Right ventricle myocardium superior (tissue), 1 donor: Measurements from ENCODE around the gene KCNK3. TPM values are rescaled to one million over a fixed set of nuclear protein-coding genes. Genes with fewer than 3 reads are reported as not detected.
A peak's percentile ranks its signal among the peaks of the same experiment; 100 is the strongest.

Experiments
- ATAC-seq: fragments of 200-7000 bp; cut with Tn5 transposase; one replicate; pipeline ENCODE4 v1.9.1; 2020; ENCODE audit warnings: mild to moderate bottlenecking; ENCODE audit not compliant: poor library complexity
- DNase-seq: peaks from one replicate; pipeline ENCODE4 v3.0.0-alpha.2; 2020
- intact Hi-C: fragments of 100-400 bp; cut with DNase I; formaldehyde crosslinking; loops from one replicate; pipeline ENCODE4 v1.11.2; 2022
- total RNA-seq: library from RNA; stranded (reverse); fragmentation: NEBNext Ultra II Directional; extraction: Animal tissue kit (Norgen Biotek cat#: 25700); gene quantifications from one replicate; pipeline ENCODE4 v1.2.1, GENCODE V29; 2021
- donor health status: DM: no; HTN: yes; CAD: no; lungs with severe emphysema.

The KCNK3 gene
- total RNA-seq, 1 donor from 2014 or later, result 2.7 TPM

- DNase-seq (no peak), ATAC-seq (peak; percentile 61)
- intact Hi-C loops, result no loop called here
These were observed 14.3 kb downstream of the KCNK3 start for GRCh38 chr2:26706616-26707473.

GRCh38 chr2:26707747-26708146, 15.2 kb downstream of the KCNK3 start:
- intact Hi-C loops, result no loop called here
- DNase-seq, result no peak
- no peak for ATAC-seq

GRCh38 chr2:26708457-26708856, 15.9 kb downstream of the KCNK3 start:
- intact Hi-C loops, result no loop called here
- ATAC-seq (no peak), DNase-seq (no peak)

- ATAC-seq (no peak), DNase-seq (no peak)
- intact Hi-C loops, result no loop called here
These were observed 17.0 kb downstream of the KCNK3 start for GRCh38 chr2:26709323-26710110.

GRCh38 chr2:26710145-26710544, 17.6 kb downstream of the KCNK3 start:
- intact Hi-C loops, result no loop called here
- ATAC-seq, result no peak
- no peak for DNase-seq

- ATAC-seq (peak; percentile 50), DNase-seq (peak; percentile 72)
- intact Hi-C loops, result no loop called here
These were observed 18.4 kb downstream of the KCNK3 start for GRCh38 chr2:26710743-26711456.

DNA sequence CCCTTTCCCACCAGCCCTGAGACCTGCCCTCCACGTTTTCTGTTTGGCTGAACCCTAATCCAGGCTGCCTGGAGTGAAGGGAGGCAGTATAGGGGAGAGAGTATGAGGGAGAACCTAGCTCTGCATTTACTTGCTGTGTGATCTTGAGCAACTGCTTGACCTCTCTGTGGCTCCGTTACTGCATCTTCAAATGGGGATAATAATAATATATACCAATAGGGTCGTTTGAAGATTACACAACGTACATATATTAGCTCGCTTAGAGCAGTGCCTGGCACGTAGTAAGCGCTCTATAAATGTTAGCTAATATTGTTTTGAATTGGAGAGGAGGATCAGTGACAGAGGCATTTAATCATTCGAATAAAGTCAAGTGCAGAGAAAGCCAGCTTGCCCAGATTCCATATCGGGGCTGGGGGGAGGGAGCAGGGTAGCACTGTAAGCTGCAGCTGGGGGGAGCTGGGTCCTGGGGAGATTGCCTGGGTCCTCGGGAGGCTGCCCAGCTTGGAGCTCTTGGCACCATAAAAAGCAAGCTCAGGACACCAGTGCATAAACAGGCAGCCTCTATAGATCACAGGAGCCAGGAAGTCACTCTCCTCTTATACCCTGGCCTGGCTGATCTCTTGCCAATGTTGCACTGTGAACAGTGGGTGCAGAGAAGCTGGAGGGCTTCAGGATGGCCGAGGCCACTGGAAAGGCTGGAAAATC, 19.1 kb downstream of the KCNK3 start:
- intact Hi-C loops, result no loop called here
- ATAC-seq (peak; percentile 37), DNase-seq (no peak)

DNA sequence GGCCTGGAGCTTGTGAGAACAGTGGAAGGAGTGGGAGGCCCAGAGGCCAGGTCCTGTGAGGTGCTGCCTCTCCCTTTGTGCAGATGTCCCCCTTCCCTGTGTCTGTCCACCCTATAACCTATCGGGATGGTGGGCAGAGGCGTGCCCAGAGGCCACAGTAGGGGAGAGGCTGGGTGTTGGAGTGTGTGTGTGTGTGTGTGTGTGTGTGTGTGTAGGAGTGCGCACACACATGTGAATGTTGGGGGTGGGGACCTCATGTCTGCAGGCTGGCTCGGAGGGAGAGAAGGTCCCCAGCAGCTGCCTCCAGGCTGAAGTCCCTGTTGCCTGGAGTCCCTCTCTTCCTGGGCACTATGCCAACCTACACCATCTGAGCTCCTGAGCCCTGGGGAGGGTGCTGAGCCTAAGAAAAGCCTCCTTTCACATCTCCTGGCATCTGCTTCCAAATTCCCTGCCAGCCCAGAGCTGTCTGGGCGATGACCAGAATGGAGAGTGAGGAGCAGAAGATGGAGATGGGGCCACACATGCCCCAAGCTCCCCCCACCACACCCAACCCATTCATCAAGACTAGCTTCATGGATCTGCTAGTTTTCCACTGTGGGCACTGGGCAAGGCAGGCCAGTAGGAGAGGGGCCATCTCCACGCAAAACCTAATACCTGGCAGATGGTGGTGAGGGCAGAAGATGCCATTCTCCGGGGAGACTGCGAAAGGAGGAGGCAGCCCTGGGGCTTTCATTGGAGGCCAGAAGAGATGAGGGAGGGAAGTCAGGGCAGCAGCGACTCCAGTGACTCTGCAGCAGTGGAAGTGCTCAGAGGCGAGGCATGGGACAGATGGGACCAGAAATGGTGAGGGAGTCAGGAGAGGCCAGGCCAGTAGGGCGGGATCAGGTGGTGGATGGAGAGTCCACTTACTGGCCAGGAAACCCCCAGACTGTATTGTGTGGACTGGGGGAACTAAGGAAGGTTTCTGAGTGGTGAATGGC, 20.3 kb downstream of the KCNK3 start:
- no peak for DNase-seq
- peak; percentile 42 for ATAC-seq
- intact Hi-C loops, result no loop called here

GRCh38 chr2:26715528-26716270, 23.2 kb downstream of the KCNK3 start:
- ATAC-seq (no peak), DNase-seq (no peak)
- intact Hi-C loops, result no loop called here

DNA sequence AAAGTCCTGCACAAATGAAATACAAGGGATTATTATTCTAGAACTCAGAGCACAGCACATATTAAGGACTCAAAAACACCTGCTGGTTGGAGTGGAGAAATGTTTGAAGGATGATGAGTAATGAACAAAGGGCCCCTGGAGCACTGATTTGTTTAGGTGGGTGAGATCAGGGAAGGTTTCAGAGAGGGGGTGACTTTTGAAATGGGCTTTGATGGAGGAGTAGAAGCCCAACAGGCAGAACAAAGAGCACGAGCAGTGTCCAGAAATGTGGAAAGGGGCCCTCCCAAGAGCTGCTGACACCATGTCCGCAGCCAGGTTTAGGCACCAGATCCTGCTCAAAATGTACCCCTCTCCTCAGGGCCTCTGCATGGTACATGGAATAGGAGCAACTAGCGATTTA, 23.8 kb downstream of the KCNK3 start:
- no peak for ATAC-seq
- no peak for DNase-seq
- intact Hi-C loops, result no loop called here

GRCh38 chr2:26716769-26717168, 24.2 kb downstream of the KCNK3 start:
- intact Hi-C loops, result no loop called here
- DNase-seq (no peak), ATAC-seq (no peak)

GRCh38 chr2:26717362-26717761, 24.8 kb downstream of the KCNK3 start:
- intact Hi-C loops, result no loop called here
- DNase-seq, result no peak
- peak; percentile 10 for ATAC-seq

- no peak for DNase-seq
- intact Hi-C loops, result no loop called here
These were observed 26.6 kb downstream of the KCNK3 start for GRCh38 chr2:26718949-26719686.

GRCh38 chr2:26720322-26721114, 28.0 kb downstream of the KCNK3 start:
- intact Hi-C loops, result no loop called here
- ATAC-seq (peak; percentile 87), DNase-seq (peak; percentile 93)

More at GRCh38 chr2:26718949-26719686, 26.6 kb downstream of the KCNK3 start:
- no peak for ATAC-seq
